Tibial nerve (tissue), 4 donors: ENCODE data around the gene BCL2.

ENCODE experiments used
- CTCF ChIP-seq, 5 experiments: fragments of 200-600 bp in 3 of 5; fragments of 450-650 bp in 2 of 5; sonication (generic) in 3 of 5; IDR thresholded peaks; one replicate each; pipeline ENCODE4 v1.5.1; 2016 to 2019; ENCODE audit warnings: antibody characterized with exemption in 5 of 5, mild to moderate bottlenecking in 3 of 5, moderate library complexity in 2 of 5
- EP300 ChIP-seq, 2 donors: sonication (generic); formaldehyde crosslinking; IDR thresholded peaks; one replicate each; pipeline ENCODE4 v1.6.1; 2017; ENCODE audit warnings: antibody characterized with exemption in 2 of 2, mild to moderate bottlenecking in 1 of 2
- POLR2A ChIP-seq, 2 donors: fragments of 450-650 bp; IDR thresholded peaks; one replicate each; pipeline ENCODE4 v1.6.1; 2017; ENCODE audit warnings: antibody characterized with exemption in 2 of 2, mild to moderate bottlenecking in 2 of 2, moderate library complexity in 2 of 2

- TF ChIP-seq CTCF (IDR thresholded peaks at IDR 0.05) (no peak), EP300 (IDR thresholded peaks at IDR 0.05) (no peak), POLR2A (IDR thresholded peaks at IDR 0.05) (no peak)
Observed at GRCh38 chr18:63259567-63260379, 59.8 kb downstream of the BCL2 start.
